HepG2 (cell line): ENCODE data around the gene UNKL. TPM values are rescaled to one million over a fixed set of nuclear protein-coding genes. Genes with fewer than 3 reads are reported as not detected.
A peak's percentile ranks its signal among the peaks of the same experiment; 100 is the strongest.

Experiments
- KDM6A ChIP-seq: IDR thresholded peaks from 2 replicates; pipeline ENCODE4 v1.6.1; 2016; ENCODE audit warnings: low read depth
- MAFK ChIP-seq, 2 experiments: IDR thresholded peaks in 1 of 2; conservative IDR thresholded peaks in 1 of 2; 2 replicates each; pipeline ENCODE4 v1.6.1; 2011; ENCODE audit warnings: improper control_type of control experiment in 2 of 2, low read length in 2 of 2
- PLRG1 ChIP-seq: fragments of 450-650 bp; conservative IDR thresholded peaks from 2 replicates; pipeline ENCODE4 v1.6.1; 2016
- POGZ ChIP-seq: sonication (generic); formaldehyde crosslinking; IDR thresholded peaks from 2 replicates; pipeline ENCODE4 v1.4.0; 2020; ENCODE audit warnings: mild to moderate bottlenecking, missing genetic modification reagents
- RBAK ChIP-seq: sonication (generic); formaldehyde crosslinking; IDR thresholded peaks from 2 replicates; pipeline ENCODE4 v1.5.1; 2020; ENCODE audit warnings: mild to moderate bottlenecking, missing genetic modification reagents
- RBM22 ChIP-seq: fragments of 200-400 bp; formaldehyde crosslinking; optimal IDR thresholded peaks from 2 replicates; pipeline ENCODE3; 2017; ENCODE audit warnings: mild to moderate bottlenecking, low read length, moderate library complexity
- SIX4 ChIP-seq: sonication (generic); formaldehyde crosslinking; IDR thresholded peaks from 2 replicates; pipeline ENCODE4 v1.4.0; 2020; ENCODE audit warnings: missing genetic modification reagents
- ZNF138 ChIP-seq: sonication (generic); formaldehyde crosslinking; IDR thresholded peaks from 2 replicates; pipeline ENCODE4 v1.5.0; 2020; ENCODE audit warnings: mild to moderate bottlenecking, low read depth, missing genetic modification reagents
- ZNF256 ChIP-seq: sonication (generic); formaldehyde crosslinking; conservative IDR thresholded peaks from 2 replicates; pipeline ENCODE4 v1.4.0; 2020; ENCODE audit warnings: missing genetic modification reagents
- polyA plus RNA-seq, 8 experiments: library from polyadenylated mRNA; depleted of rRNA in 3 of 8; stranded (reverse) in 7 of 8; unstranded in 1 of 8; fragments of >200 nt; fragmentation: Illumina TruSeq in 4 of 8; extraction: Trizol in 4 of 8; gene quantifications; 2 replicates each; pipeline versions ENCODE4 v1.2.1 to v1.2.3, GENCODE V29; 2011 to 2016; ENCODE audit warnings: low read depth in 4 of 8, missing spikeins in 1 of 8, mixed read lengths in 1 of 8; ENCODE audit not compliant: insufficient read depth in 1 of 8
- total RNA-seq, 5 experiments: library from RNA; depleted of rRNA; stranded (reverse); fragments of >200 nt; fragmentation: Illumina TruSeq; extraction: Trizol; gene quantifications; 2 replicates each; pipeline ENCODE4 v1.2.3, GENCODE V29; 2016; ENCODE audit warnings: low read depth in 1 of 5
- TF ChIP-seq, protein P1 (sequence below): sonication (generic); formaldehyde crosslinking; IDR thresholded peaks from 2 replicates; pipeline ENCODE4 v1.4.0; 2020; ENCODE audit warnings: missing genetic modification reagents
- TF ChIP-seq, protein P2 (sequence below): sonication (generic); formaldehyde crosslinking; IDR thresholded peaks from 2 replicates; pipeline ENCODE4 v1.5.0; 2020; ENCODE audit warnings: missing genetic modification reagents, mild to moderate bottlenecking, borderline replicate concordance
- TF ChIP-seq, protein P3 (sequence below): IDR thresholded peaks from 2 replicates; pipeline ENCODE4 v1.6.1; 2016; ENCODE audit warnings: low read depth, missing genetic modification reagents, missing compliant biosample characterization
- TF ChIP-seq, protein P4 (sequence below): sonication (generic); formaldehyde crosslinking; conservative IDR thresholded peaks from 2 replicates; pipeline ENCODE4 v1.4.0; 2020; ENCODE audit warnings: missing genetic modification reagents
- TF ChIP-seq, protein P5 (sequence below): sonication (generic); formaldehyde crosslinking; IDR thresholded peaks from 2 replicates; pipeline ENCODE4 v1.8.0; 2022; ENCODE audit warnings: missing genetic modification reagents, low read depth, mild to moderate bottlenecking, borderline replicate concordance
- TF ChIP-seq, protein P6 (sequence below): sonication (generic); formaldehyde crosslinking; IDR thresholded peaks from 2 replicates; pipeline ENCODE4 v1.4.0; 2020; ENCODE audit warnings: missing genetic modification reagents

Gene UNKL
- total and polyA plus RNA-seq, 2 of the 13 experiments (the other 11 are each of a cell fraction or from before 2014, with no cell fraction given), result 10.4 to 17.6 TPM

DNA sequence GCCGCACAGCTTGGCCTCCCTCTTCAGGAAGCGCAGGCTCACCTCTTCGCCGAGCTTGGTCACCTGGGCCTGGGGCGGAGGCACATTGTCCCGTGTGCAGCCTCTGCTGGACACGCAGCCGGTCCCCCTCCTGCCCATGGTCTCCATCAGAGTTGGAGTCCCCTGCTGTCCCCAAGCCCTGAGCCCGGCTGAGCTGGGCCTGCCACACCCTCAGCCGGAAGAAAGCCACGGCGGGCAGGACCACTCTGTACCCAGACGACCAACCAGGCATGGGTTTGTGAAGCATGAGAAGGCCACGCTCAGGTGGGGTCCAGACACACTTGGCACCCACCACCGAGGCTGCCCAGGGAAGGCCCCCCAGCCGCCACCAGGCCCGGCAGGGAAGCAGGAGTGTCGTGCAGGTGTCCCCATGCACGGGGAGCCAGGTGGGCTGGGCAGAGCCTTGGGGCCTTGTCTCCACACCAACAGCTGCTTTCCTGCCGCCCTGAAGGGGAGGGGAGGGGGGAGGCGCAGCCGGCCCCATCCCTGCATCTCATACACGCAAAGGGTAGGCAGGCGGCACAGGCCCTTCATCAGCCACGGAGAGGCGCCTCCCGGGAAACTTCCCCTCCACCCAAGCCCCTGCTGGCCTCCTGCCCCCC is 24.7 kb upstream of the UNKL start (continued):
- TF ChIP-seq, protein P1, sequence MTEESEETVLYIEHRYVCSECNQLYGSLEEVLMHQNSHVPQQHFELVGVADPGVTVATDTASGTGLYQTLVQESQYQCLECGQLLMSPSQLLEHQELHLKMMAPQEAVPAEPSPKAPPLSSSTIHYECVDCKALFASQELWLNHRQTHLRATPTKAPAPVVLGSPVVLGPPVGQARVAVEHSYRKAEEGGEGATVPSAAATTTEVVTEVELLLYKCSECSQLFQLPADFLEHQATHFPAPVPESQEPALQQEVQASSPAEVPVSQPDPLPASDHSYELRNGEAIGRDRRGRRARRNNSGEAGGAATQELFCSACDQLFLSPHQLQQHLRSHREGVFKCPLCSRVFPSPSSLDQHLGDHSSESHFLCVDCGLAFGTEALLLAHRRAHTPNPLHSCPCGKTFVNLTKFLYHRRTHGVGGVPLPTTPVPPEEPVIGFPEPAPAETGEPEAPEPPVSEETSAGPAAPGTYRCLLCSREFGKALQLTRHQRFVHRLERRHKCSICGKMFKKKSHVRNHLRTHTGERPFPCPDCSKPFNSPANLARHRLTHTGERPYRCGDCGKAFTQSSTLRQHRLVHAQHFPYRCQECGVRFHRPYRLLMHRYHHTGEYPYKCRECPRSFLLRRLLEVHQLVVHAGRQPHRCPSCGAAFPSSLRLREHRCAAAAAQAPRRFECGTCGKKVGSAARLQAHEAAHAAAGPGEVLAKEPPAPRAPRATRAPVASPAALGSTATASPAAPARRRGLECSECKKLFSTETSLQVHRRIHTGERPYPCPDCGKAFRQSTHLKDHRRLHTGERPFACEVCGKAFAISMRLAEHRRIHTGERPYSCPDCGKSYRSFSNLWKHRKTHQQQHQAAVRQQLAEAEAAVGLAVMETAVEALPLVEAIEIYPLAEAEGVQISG, result 0 out of 2 replicates have a peak, but pooled peaks have one; percentile 16
- TF ChIP-seq SIX4 (CRISPR knock-in tag) (no peak), ZNF256 (CRISPR knock-in tag) (no peak), RBM22 (no peak), MAFK (conservative IDR thresholded peaks at IDR 0.05 in 1 of 2, IDR thresholded peaks at IDR 0.05 in 1 of 2; ENCODE audit: low read length in 2 of 2) (no peak), POGZ (CRISPR knock-in tag) (no peak), ZNF138 (CRISPR knock-in tag) (no peak), KDM6A (CRISPR knock-in tag) (no peak), RBAK (no peak), PLRG1 (no peak)
- TF ChIP-seq, protein P2, sequence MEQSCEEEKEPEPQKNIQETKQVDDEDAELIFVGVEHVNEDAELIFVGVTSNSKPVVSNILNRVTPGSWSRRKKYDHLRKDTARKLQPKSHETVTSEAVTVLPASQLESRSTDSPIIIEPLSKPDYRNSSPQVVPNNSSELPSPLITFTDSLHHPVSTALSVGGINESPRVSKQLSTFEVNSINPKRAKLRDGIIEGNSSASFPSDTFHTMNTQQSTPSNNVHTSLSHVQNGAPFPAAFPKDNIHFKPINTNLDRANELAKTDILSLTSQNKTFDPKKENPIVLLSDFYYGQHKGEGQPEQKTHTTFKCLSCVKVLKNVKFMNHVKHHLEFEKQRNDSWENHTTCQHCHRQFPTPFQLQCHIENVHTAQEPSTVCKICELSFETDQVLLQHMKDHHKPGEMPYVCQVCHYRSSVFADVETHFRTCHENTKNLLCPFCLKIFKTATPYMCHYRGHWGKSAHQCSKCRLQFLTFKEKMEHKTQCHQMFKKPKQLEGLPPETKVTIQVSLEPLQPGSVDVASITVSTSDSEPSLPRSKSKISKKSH (CRISPR knock-in tag), result 0 out of 2 replicates have a peak, but pooled peaks have one; percentile 27
- TF ChIP-seq, protein P3, sequence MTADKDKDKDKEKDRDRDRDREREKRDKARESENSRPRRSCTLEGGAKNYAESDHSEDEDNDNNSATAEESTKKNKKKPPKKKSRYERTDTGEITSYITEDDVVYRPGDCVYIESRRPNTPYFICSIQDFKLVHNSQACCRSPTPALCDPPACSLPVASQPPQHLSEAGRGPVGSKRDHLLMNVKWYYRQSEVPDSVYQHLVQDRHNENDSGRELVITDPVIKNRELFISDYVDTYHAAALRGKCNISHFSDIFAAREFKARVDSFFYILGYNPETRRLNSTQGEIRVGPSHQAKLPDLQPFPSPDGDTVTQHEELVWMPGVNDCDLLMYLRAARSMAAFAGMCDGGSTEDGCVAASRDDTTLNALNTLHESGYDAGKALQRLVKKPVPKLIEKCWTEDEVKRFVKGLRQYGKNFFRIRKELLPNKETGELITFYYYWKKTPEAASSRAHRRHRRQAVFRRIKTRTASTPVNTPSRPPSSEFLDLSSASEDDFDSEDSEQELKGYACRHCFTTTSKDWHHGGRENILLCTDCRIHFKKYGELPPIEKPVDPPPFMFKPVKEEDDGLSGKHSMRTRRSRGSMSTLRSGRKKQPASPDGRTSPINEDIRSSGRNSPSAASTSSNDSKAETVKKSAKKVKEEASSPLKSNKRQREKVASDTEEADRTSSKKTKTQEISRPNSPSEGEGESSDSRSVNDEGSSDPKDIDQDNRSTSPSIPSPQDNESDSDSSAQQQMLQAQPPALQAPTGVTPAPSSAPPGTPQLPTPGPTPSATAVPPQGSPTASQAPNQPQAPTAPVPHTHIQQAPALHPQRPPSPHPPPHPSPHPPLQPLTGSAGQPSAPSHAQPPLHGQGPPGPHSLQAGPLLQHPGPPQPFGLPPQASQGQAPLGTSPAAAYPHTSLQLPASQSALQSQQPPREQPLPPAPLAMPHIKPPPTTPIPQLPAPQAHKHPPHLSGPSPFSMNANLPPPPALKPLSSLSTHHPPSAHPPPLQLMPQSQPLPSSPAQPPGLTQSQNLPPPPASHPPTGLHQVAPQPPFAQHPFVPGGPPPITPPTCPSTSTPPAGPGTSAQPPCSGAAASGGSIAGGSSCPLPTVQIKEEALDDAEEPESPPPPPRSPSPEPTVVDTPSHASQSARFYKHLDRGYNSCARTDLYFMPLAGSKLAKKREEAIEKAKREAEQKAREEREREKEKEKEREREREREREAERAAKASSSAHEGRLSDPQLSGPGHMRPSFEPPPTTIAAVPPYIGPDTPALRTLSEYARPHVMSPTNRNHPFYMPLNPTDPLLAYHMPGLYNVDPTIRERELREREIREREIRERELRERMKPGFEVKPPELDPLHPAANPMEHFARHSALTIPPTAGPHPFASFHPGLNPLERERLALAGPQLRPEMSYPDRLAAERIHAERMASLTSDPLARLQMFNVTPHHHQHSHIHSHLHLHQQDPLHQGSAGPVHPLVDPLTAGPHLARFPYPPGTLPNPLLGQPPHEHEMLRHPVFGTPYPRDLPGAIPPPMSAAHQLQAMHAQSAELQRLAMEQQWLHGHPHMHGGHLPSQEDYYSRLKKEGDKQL (CRISPR knock-in tag), result no peak
- TF ChIP-seq, protein P4, sequence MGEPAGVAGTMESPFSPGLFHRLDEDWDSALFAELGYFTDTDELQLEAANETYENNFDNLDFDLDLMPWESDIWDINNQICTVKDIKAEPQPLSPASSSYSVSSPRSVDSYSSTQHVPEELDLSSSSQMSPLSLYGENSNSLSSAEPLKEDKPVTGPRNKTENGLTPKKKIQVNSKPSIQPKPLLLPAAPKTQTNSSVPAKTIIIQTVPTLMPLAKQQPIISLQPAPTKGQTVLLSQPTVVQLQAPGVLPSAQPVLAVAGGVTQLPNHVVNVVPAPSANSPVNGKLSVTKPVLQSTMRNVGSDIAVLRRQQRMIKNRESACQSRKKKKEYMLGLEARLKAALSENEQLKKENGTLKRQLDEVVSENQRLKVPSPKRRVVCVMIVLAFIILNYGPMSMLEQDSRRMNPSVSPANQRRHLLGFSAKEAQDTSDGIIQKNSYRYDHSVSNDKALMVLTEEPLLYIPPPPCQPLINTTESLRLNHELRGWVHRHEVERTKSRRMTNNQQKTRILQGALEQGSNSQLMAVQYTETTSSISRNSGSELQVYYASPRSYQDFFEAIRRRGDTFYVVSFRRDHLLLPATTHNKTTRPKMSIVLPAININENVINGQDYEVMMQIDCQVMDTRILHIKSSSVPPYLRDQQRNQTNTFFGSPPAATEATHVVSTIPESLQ (CRISPR knock-in tag), result no peak
- TF ChIP-seq, protein P5, sequence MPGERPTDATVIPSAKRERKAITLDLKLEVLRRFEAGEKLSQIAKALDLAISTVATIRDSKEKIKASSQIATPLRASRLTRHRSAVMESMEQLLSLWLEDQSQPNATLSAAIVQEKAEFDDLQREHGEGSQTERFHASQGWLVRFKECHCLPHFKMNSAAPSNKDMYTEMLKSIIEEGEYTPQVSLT (CRISPR knock-in tag), result no peak
- TF ChIP-seq, protein P6, sequence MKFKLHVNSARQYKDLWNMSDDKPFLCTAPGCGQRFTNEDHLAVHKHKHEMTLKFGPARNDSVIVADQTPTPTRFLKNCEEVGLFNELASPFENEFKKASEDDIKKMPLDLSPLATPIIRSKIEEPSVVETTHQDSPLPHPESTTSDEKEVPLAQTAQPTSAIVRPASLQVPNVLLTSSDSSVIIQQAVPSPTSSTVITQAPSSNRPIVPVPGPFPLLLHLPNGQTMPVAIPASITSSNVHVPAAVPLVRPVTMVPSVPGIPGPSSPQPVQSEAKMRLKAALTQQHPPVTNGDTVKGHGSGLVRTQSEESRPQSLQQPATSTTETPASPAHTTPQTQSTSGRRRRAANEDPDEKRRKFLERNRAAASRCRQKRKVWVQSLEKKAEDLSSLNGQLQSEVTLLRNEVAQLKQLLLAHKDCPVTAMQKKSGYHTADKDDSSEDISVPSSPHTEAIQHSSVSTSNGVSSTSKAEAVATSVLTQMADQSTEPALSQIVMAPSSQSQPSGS (CRISPR knock-in tag), result no peak
